Kidney capillary endothelial cell (primary cell): ENCODE data around the gene SRGAP1.
"Not testable (repeated sequence)": the region's sequence is repeated elsewhere in the genome, so short reads cannot be mapped to it uniquely, and the experiment has no call there.

Source experiments
- DNase-seq: peaks from one replicate; pipeline ENCODE4 v3.0.0-alpha.2; 2018; ENCODE audit warnings: low spot score

The SRGAP1 gene

GRCh38 chr12:64087761-64088160, 243.3 kb downstream of the SRGAP1 start:
- DNase-seq, result no peak

- DNase-seq, result peak; percentile 96
Measured at GRCh38 chr12:64088431-64089349, 244.2 kb downstream of the SRGAP1 start.

- no peak for DNase-seq
Measured at GRCh38 chr12:64090047-64090446, 245.5 kb downstream of the SRGAP1 start.

GRCh38 chr12:64091186-64091585, 246.7 kb downstream of the SRGAP1 start:
- DNase-seq, result no peak

- no peak for DNase-seq
Measured at GRCh38 chr12:64092507-64093196, 248.2 kb downstream of the SRGAP1 start.

- no peak for DNase-seq
Measured at GRCh38 chr12:64093689-64094088, 249.2 kb downstream of the SRGAP1 start.

- peak; percentile 9 for DNase-seq
Measured at GRCh38 chr12:64097366-64098105, 253.0 kb downstream of the SRGAP1 start.

GRCh38 chr12:64098709-64099354, 254.3 kb downstream of the SRGAP1 start:
- DNase-seq, result no peak

- DNase-seq, result no peak
Measured at GRCh38 chr12:64099397-64099796, 254.9 kb downstream of the SRGAP1 start.

GRCh38 chr12:64102339-64102738, 257.8 kb downstream of the SRGAP1 start:
- DNase-seq, result no peak

- DNase-seq, result no peak
Measured at GRCh38 chr12:64103825-64104740, 259.6 kb downstream of the SRGAP1 start.

- DNase-seq, result no peak
Measured at GRCh38 chr12:64105026-64105425, 260.5 kb downstream of the SRGAP1 start.

GRCh38 chr12:64107776-64108175, 263.3 kb downstream of the SRGAP1 start:
- no peak for DNase-seq

- DNase-seq, result no peak
Measured at GRCh38 chr12:64109706-64110105, 265.2 kb downstream of the SRGAP1 start.

GRCh38 chr12:64110864-64111263, 266.4 kb downstream of the SRGAP1 start:
- no peak for DNase-seq

- no peak for DNase-seq
Measured at GRCh38 chr12:64116969-64117368, 272.5 kb downstream of the SRGAP1 start.

GRCh38 chr12:64120568-64120967, 276.1 kb downstream of the SRGAP1 start:
- DNase-seq, result no peak

GRCh38 chr12:64121086-64121485, 276.6 kb downstream of the SRGAP1 start:
- DNase-seq, result not testable (repeated sequence)

- no peak for DNase-seq
Measured at GRCh38 chr12:64122154-64122553, 277.7 kb downstream of the SRGAP1 start.

- no peak for DNase-seq
Measured at GRCh38 chr12:64122995-64123394, 278.5 kb downstream of the SRGAP1 start.

GRCh38 chr12:64123448-64123847, 278.9 kb downstream of the SRGAP1 start:
- no peak for DNase-seq
